SU-DHL-6 (cell line): ENCODE data around the gene ZNF322.

ENCODE experiments used
- H2AFZ ChIP-seq: fragments of 200-600 bp; sonication (generic); 2 replicates; pipeline ENCODE4 v1.6.1; 2014; ENCODE audit warnings: low read depth, mild to moderate bottlenecking, moderate library complexity, mixed read lengths, antibody characterized with exemption, low read length; ENCODE audit not compliant: severe bottlenecking
- H3F3A ChIP-seq: fragments of 200-600 bp; shearing (Covaris generic); 2 replicates; pipeline ENCODE4 v1.6.0; 2016; ENCODE audit warnings: antibody characterized with exemption, mild to moderate bottlenecking; ENCODE audit not compliant: insufficient read depth
- H3K27ac ChIP-seq: fragments of 200-600 bp; sonication (generic); 2 replicates; pipeline ENCODE4 v1.5.1; 2016; ENCODE audit warnings: low read depth, mild to moderate bottlenecking, low read length, moderate library complexity, mixed read lengths
- H3K27me3 ChIP-seq: fragments of 200-600 bp; sonication (generic), shearing (Covaris generic); 2 replicates; pipeline ENCODE4 v1.6.0; 2014; ENCODE audit warnings: mild to moderate bottlenecking, low read length
- H3K36me3 ChIP-seq: fragments of 200-600 bp; sonication (generic); 2 replicates; pipeline ENCODE4 v1.6.1; 2014; ENCODE audit warnings: mild to moderate bottlenecking, low read length, mixed read lengths
- H3K4me2 ChIP-seq: fragments of 300-600, 200-600 bp; shearing (Covaris generic), sonication (generic); 2 replicates; pipeline ENCODE4 v1.6.0; 2014; ENCODE audit warnings: low read length, low read depth, mild to moderate bottlenecking; ENCODE audit not compliant: poor library complexity, severe bottlenecking
- H3K4me3 ChIP-seq: fragments of 200-600 bp; sonication (generic); 2 replicates; pipeline ENCODE4 v1.5.1; 2014; ENCODE audit warnings: antibody characterized with exemption, low read length, mild to moderate bottlenecking, mixed read lengths; ENCODE audit not compliant: insufficient read depth, poor library complexity, severe bottlenecking
- H3K79me2 ChIP-seq: fragments of 200-600 bp; sonication (generic); 2 replicates; pipeline ENCODE4 v1.6.1; 2014; ENCODE audit warnings: mild to moderate bottlenecking, low read length, moderate library complexity; ENCODE audit not compliant: insufficient read depth
- H3K9ac ChIP-seq: fragments of 200-600 bp; sonication (generic); 2 replicates; pipeline ENCODE4 v1.7.0; 2014; ENCODE audit warnings: mild to moderate bottlenecking, low read length
- H3K9me2 ChIP-seq: fragments of 200-600 bp; sonication (generic); replicated peaks from 2 replicates; pipeline ENCODE4 v1.6.1; 2014; ENCODE audit warnings: low read length; ENCODE audit not compliant: insufficient read depth
- H3K9me3 ChIP-seq: fragments of 200-600 bp; sonication (generic); 2 replicates; pipeline ENCODE4 v1.6.1; 2014; ENCODE audit warnings: low read length, mixed read lengths; ENCODE audit not compliant: insufficient read depth
- H4K20me1 ChIP-seq: fragments of 200-600 bp; sonication (generic); 2 replicates; pipeline ENCODE4 v1.6.1; 2014; ENCODE audit warnings: low read depth, mild to moderate bottlenecking, antibody characterized with exemption, low read length, moderate library complexity, mixed read lengths
- CTCF ChIP-seq: fragments of 200-600 bp; sonication (generic); IDR thresholded peaks from one replicate; pipeline ENCODE4 v1.5.1; 2017; ENCODE audit warnings: antibody characterized with exemption, mild to moderate bottlenecking, low read length, moderate library complexity; ENCODE audit not compliant: insufficient read depth, poor library complexity, severe bottlenecking
- EZH2phosphoT487 ChIP-seq: fragments of 200-600 bp; sonication (generic), shearing (Covaris generic); conservative IDR thresholded peaks from 2 replicates; pipeline ENCODE4 v1.6.1; 2018; ENCODE audit warnings: mild to moderate bottlenecking, antibody characterized with exemption, low read length, moderate library complexity, mixed read lengths

The ZNF322 gene

GRCh38 chr6:26646074-26646473, 13.5 kb downstream of the ZNF322 start:
- no peak overlapping the region for H3K27ac ChIP-seq
- no peak overlapping the region for H2AFZ ChIP-seq
- no peak overlapping the region for H3K4me3 ChIP-seq
- H3K9me2 ChIP-seq, result no peaks in the 10 kb centered on the region
- H3K79me2 ChIP-seq, result peaks cover 57% of the 10 kb centered on the region
- no peaks in the 10 kb centered on the region for H4K20me1 ChIP-seq
- no peaks in the 10 kb centered on the region for H3F3A ChIP-seq
- no peaks in the 10 kb centered on the region for H3K27me3 ChIP-seq
- H3K36me3 ChIP-seq, result peaks cover 83% of the 10 kb centered on the region
- H3K4me2 ChIP-seq, result no peak overlapping the region
- no peak overlapping the region for H3K9ac ChIP-seq
- peaks cover 31% of the 10 kb centered on the region; the same call in 1 of the 2 replicates for H3K9me3 ChIP-seq
- TF ChIP-seq EZH2phosphoT487 (no peak), CTCF (no peak)

- Histone ChIP-seq H3K4me2 (no peak overlapping the region), H3K27ac (no peak overlapping the region), H3K27me3 (no peaks in the 10 kb centered on the region), H3K36me3 (peaks cover 65% of the 10 kb centered on the region), H3F3A (no peaks in the 10 kb centered on the region), H2AFZ (no peak overlapping the region), H4K20me1 (no peaks in the 10 kb centered on the region), H3K4me3 (no peak overlapping the region), H3K9ac (no peak overlapping the region), H3K9me3 (peaks cover 38% of the 10 kb centered on the region), H3K9me2 (no peaks in the 10 kb centered on the region), H3K79me2 (peaks cover 11% of the 10 kb centered on the region)
- TF ChIP-seq EZH2phosphoT487 (no peak), CTCF (no peak)
These were observed 18.7 kb downstream of the ZNF322 start for GRCh38 chr6:26640806-26641205.

GRCh38 chr6:26629359-26629758, 30.2 kb downstream of the ZNF322 start:
- no peaks in the 10 kb centered on the region for H3K79me2 ChIP-seq
- H3K36me3 ChIP-seq, result no peaks in the 10 kb centered on the region
- no peaks in the 10 kb centered on the region for H3F3A ChIP-seq
- H3K4me2 ChIP-seq, result no peak overlapping the region
- peaks cover 4% of the 10 kb centered on the region; the same call in 1 of the 2 replicates for H3K9me3 ChIP-seq
- no peak overlapping the region for H3K27ac ChIP-seq
- H4K20me1 ChIP-seq, result no peaks in the 10 kb centered on the region
- TF ChIP-seq CTCF (no peak), EZH2phosphoT487 (no peak)
- no peak overlapping the region for H2AFZ ChIP-seq
- H3K9me2 ChIP-seq, result no peaks in the 10 kb centered on the region
- H3K27me3 ChIP-seq, result no peaks in the 10 kb centered on the region
- no peak overlapping the region for H3K4me3 ChIP-seq
- H3K9ac ChIP-seq, result no peak overlapping the region

GRCh38 chr6:26627843-26628242, 31.7 kb downstream of the ZNF322 start:
- Histone ChIP-seq H3K4me3 (no peak overlapping the region), H3F3A (no peaks in the 10 kb centered on the region), H3K79me2 (no peaks in the 10 kb centered on the region), H2AFZ (no peak overlapping the region), H3K27me3 (no peaks in the 10 kb centered on the region), H3K9me3 (peaks cover 4% of the 10 kb centered on the region; the same call in 1 of the 2 replicates), H3K4me2 (no peak overlapping the region), H4K20me1 (no peaks in the 10 kb centered on the region), H3K9ac (no peak overlapping the region), H3K9me2 (no peaks in the 10 kb centered on the region), H3K27ac (no peak overlapping the region), H3K36me3 (no peaks in the 10 kb centered on the region)
- no peak for TF ChIP-seq EZH2phosphoT487
